Measurements from ENCODE around the gene MFSD12. TPM values are rescaled to one million over a fixed set of nuclear protein-coding genes. Genes with fewer than 3 reads are reported as not detected.

MFSD12 gene
- total RNA-seq, 1 donor from 2014 or later, result 95.9 TPM

DNA sequence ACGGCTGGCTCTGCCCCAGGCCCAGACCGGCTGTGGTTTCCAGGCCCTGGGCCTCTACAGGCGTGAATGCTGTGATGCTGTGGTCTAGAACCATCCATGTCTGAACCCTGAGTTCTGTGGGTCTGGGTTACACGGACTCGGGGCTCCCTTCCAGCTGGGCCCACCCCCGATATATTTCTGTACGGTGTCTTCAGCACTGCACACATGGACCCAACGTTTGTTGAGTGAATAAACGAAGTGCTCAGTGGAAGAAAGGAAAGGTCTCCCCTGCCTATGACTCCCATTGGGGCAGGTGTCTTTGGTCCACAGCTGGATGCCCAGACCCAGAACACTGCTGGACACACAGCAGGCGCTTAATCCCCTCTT is 11.7 kb downstream of the MFSD12 start:
- Histone ChIP-seq H3K27ac (no peak overlapping the region), H3K4me1 (no peaks in the 10 kb centered on the region), H3K9me3 (no peaks in the 10 kb centered on the region), H3K36me3 (peaks cover 6% of the 10 kb centered on the region), H3K27me3 (no peaks in the 10 kb centered on the region), H3K4me3 (no peak overlapping the region)
- DNase-seq, result no peak
- TF ChIP-seq CTCF (IDR thresholded peaks at IDR 0.05), result no peak
- intact Hi-C loops (cut with DNase I), result loop anchor here (10.0 kb wide), 1 partner anchor 69 kb away; no protein-coding TSS in a partner anchor
- ATAC-seq, result no peak

DNA sequence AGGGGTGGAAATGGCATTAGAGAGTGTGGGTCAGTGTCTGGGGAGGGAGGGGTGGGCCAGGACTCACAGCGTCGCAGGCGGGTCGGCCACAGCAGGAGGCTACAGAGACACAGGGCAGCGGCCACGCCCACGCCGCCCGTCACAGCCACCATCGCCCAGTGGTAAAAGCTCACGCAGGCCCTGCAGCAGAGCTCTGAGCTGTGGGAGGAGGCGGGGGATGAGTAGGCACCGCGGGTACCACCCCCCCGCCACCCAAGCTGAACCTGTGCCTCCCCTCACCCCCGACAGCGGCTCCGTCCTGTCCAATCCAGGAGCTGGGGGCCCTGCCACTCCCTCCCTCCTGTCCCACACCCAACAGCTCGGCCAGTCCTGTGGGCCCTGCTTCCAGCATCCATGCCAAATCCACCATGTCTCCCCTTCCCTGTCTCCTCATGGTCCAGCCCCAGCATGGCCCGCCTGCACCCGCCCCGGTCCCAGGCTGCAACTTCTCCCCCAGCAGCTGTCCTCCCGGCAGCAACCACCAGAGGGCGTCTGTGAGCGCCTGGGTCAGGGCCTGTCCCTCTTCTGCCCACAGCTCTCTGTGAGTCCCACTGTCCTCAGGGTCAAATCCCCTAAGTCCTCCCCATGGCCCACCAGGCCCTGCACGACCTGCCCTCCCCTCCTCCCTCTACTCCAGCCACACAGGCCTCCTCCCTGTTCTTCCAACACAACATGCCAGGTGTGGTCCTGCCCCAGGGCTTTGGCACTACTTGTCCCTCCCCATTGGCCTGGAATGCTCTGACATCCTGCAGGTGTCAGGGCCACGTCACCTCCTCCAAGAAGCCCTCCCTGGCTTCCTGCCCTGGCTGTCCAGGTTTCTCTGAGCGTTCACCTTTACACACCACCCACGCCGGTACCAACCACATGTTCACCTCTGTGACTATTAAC is 12.4 kb downstream of the MFSD12 start:
- DNase-seq (peak; percentile 87), ATAC-seq (peak; percentile 81)
- no peaks in the 10 kb centered on the region for H3K9me3 ChIP-seq
- no peaks in the 10 kb centered on the region for H3K27me3 ChIP-seq
- no peak overlapping the region for H3K27ac ChIP-seq
- H3K4me1 ChIP-seq, result no peaks in the 10 kb centered on the region
- H3K36me3 ChIP-seq, result peaks cover 6% of the 10 kb centered on the region
- intact Hi-C loops (cut with DNase I), result loop anchor here (10.0 kb wide), 1 partner anchor 70 kb away; no protein-coding TSS in a partner anchor
- peak; percentile 95 for TF ChIP-seq CTCF (IDR thresholded peaks at IDR 0.05)
- no peak overlapping the region for H3K4me3 ChIP-seq

DNA sequence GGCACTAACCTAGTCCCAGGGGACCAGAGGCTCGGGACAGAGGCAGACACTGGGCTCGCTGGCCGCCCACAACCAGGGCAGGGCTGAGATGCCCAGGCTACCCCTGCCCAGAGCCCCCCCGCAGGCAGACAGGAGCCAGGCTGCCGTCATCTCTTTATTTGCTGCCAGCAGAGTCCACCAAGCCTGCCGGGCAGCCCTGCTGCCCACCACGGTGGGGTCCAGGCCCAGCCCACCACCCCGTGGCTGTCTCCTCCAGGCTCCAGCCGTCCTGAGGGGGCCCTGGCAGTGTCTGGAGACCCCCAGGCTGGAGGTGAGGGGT is 13.4 kb downstream of the MFSD12 start:
- ATAC-seq, result no peak

DNA sequence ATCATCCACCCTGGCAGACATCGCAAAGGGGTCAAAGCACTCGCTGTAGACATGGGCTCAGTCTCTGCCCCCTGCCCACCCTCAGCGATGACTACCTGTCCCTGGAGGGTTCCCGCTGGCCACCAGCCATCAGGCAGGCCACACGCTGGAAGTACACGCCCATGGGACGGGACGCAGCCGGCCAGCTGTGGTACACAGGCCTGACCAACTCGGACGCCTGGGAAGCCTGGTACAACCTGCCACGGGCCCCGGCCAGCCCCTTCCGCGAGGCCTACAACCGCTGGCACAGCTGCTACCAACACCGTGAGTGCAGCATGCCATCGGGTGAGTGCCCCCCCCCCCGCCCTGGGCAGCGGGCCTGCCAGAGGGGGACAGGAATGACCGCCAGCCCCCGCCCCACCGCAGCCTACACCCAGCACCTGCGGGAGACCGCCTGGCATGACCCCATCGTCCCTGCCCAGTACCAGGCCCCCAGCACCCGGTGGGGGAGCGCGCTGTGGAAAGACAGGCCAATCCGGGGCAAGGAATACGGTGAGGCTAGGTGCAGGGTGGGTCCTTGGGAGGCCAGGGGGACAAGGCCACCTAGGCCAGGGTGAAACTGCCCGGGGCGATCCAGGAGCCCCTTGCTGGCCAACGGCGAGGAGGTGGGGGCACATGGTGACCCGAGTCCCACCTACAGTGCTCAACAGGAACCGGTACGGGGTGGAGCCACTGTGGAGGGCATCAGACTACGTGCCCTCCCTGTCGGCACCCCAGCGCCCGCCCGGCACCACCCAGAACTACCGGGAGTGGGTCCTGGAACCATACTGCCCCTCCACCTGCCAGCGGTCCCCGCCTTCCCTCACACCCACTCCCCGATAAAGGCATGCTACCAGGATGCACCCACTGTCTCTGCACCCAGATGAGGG is 14.0 kb downstream of the MFSD12 start:
- intact Hi-C loops (cut with DNase I), result loop anchor here (10.0 kb wide), 1 partner anchor 71 kb away; no protein-coding TSS in a partner anchor
- no peaks in the 10 kb centered on the region for H3K9me3 ChIP-seq
- peaks cover 6% of the 10 kb centered on the region for H3K36me3 ChIP-seq
- ATAC-seq (no peak), DNase-seq (no peak)
- H3K4me3 ChIP-seq, result no peak overlapping the region
- H3K27me3 ChIP-seq, result no peaks in the 10 kb centered on the region
- no peaks in the 10 kb centered on the region for H3K4me1 ChIP-seq
- TF ChIP-seq CTCF (IDR thresholded peaks at IDR 0.05), result no peak
- no peak overlapping the region for H3K27ac ChIP-seq

More for the DNA sequence above, 13.4 kb downstream of the MFSD12 start:
- no peaks in the 10 kb centered on the region for H3K27me3 ChIP-seq
- H3K27ac ChIP-seq, result no peak overlapping the region
- no peak for TF ChIP-seq CTCF (IDR thresholded peaks at IDR 0.05)
- intact Hi-C loops (cut with DNase I), result loop anchor here (10.0 kb wide), 1 partner anchor 71 kb away; no protein-coding TSS in a partner anchor
- no peak for DNase-seq
- H3K36me3 ChIP-seq, result peaks cover 6% of the 10 kb centered on the region
- H3K4me3 ChIP-seq, result no peak overlapping the region
- H3K4me1 ChIP-seq, result no peaks in the 10 kb centered on the region
- H3K9me3 ChIP-seq, result no peaks in the 10 kb centered on the region

GRCh38 chr19:3539756-3540118 is 17.6 kb downstream of the MFSD12 start:
- Histone ChIP-seq H3K27ac (no peak overlapping the region), H3K4me1 (no peaks in the 10 kb centered on the region), H3K27me3 (no peaks in the 10 kb centered on the region), H3K4me3 (no peak overlapping the region), H3K36me3 (peaks cover 19% of the 10 kb centered on the region), H3K9me3 (no peaks in the 10 kb centered on the region)
- no peak for ATAC-seq
- TF ChIP-seq CTCF (IDR thresholded peaks at IDR 0.05), result no peak
- intact Hi-C loops (cut with DNase I), result loop anchor here (10.0 kb wide), 1 partner anchor 75 kb away; no protein-coding TSS in a partner anchor
- no peak for DNase-seq
